Lower lobe of right lung (tissue), 2 donors: Measurements from ENCODE around the gene NEUROD4. TPM values are rescaled to one million over a fixed set of nuclear protein-coding genes. Genes with fewer than 3 reads are reported as not detected.

ENCODE experiments used
- ATAC-seq, 2 donors: fragments of 200-7000 bp; cut with Tn5 transposase; one replicate each; pipeline ENCODE4 v1.9.1; 2020 to 2022; ENCODE audit warnings: mild to moderate bottlenecking in 2 of 2, moderate library complexity in 2 of 2
- DNase-seq: peaks from one replicate; pipeline ENCODE4 v3.0.0-alpha.2; 2020
- H3K27ac ChIP-seq: fragments of 200-600 bp; one replicate; pipeline ENCODE4 v1.8.0; 2022
- H3K27me3 ChIP-seq: fragments of 200-600 bp; one replicate; pipeline ENCODE4 v1.8.0; 2022; ENCODE audit warnings: low read depth
- H3K36me3 ChIP-seq: fragments of 200-600 bp; one replicate; pipeline ENCODE4 v1.8.0; 2022; ENCODE audit warnings: mild to moderate bottlenecking
- H3K4me1 ChIP-seq: fragments of 200-600 bp; one replicate; pipeline ENCODE4 v1.8.0; 2022
- H3K4me3 ChIP-seq: fragments of 200-600 bp; one replicate; pipeline ENCODE4 v1.8.0; 2022; ENCODE audit warnings: mild to moderate bottlenecking
- H3K9me3 ChIP-seq: fragments of 200-600 bp; one replicate; pipeline ENCODE4 v1.8.0; 2022
- intact Hi-C: fragments of 100-400 bp; cut with DNase I; formaldehyde crosslinking; loops from one replicate; pipeline ENCODE4 v1.11.0; 2022
- total RNA-seq: library from RNA; stranded (reverse); fragmentation: NEBNext Ultra II Directional; extraction: Animal tissue kit (Norgen Biotek cat#: 25700); gene quantifications from one replicate; pipeline ENCODE4 v1.2.1, GENCODE V29; 2021
- TF ChIP-seq, protein P1 (sequence below): fragments of 200-600 bp; IDR thresholded peaks from one replicate; pipeline ENCODE4 v1.8.0; 2022; ENCODE audit warnings: antibody characterized with exemption, mild to moderate bottlenecking
- donor health status: DM: no; HTN: yes; CAD: no; lungs with severe emphysema.

NEUROD4 gene
- total RNA-seq, 1 donor from 2014 or later, result not detected

DNA sequence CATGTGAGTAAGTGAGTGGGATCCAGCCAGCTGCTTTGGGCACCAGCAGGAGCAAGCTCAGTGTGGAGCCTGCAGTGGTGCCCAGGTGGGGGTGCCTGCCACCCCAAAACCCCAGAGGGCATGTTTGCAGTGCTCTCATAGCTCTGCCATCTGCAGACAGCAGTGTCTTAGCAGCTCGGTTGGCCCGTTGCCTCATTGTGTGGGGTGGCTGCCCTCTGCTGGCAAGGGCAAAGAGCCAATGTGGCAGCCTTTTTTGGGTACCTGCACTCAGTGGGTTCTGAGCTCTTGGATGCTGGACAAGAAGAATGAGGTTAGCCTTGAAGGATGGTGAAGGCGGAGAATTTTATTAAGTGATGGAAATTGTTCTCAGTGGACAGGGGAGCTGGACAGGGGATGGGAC, 52.3 kb downstream of the NEUROD4 start:
- Histone ChIP-seq H3K4me1 (no peaks in the 10 kb centered on the region), H3K4me3 (no peak overlapping the region), H3K36me3 (no peaks in the 10 kb centered on the region), H3K9me3 (no peaks in the 10 kb centered on the region), H3K27ac (no peak overlapping the region), H3K27me3 (peaks cover 7% of the 10 kb centered on the region)
- peak; percentile 79 to 84 for ATAC-seq
- intact Hi-C loops, result loop anchor here (5.0 kb wide), 1 partner anchor 80 kb away; no protein-coding TSS in a partner anchor
- TF ChIP-seq, protein P1, sequence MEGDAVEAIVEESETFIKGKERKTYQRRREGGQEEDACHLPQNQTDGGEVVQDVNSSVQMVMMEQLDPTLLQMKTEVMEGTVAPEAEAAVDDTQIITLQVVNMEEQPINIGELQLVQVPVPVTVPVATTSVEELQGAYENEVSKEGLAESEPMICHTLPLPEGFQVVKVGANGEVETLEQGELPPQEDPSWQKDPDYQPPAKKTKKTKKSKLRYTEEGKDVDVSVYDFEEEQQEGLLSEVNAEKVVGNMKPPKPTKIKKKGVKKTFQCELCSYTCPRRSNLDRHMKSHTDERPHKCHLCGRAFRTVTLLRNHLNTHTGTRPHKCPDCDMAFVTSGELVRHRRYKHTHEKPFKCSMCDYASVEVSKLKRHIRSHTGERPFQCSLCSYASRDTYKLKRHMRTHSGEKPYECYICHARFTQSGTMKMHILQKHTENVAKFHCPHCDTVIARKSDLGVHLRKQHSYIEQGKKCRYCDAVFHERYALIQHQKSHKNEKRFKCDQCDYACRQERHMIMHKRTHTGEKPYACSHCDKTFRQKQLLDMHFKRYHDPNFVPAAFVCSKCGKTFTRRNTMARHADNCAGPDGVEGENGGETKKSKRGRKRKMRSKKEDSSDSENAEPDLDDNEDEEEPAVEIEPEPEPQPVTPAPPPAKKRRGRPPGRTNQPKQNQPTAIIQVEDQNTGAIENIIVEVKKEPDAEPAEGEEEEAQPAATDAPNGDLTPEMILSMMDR, result peak; percentile 46
- peak; percentile 69 for DNase-seq

GRCh38 chr12:55073043-55074022, 53.6 kb downstream of the NEUROD4 start:
- Histone ChIP-seq H3K9me3 (no peaks in the 10 kb centered on the region), H3K36me3 (no peaks in the 10 kb centered on the region), H3K27ac (no peak overlapping the region), H3K4me3 (no peak overlapping the region), H3K27me3 (peaks cover 7% of the 10 kb centered on the region), H3K4me1 (no peaks in the 10 kb centered on the region)
- TF ChIP-seq, protein P1, result peak; percentile 87
- DNase-seq (peak; percentile 69), ATAC-seq (peak; percentile 81 to 84)
- intact Hi-C loops, result loop anchor here (5.0 kb wide), 1 partner anchor 81 kb away; no protein-coding TSS in a partner anchor

DNA sequence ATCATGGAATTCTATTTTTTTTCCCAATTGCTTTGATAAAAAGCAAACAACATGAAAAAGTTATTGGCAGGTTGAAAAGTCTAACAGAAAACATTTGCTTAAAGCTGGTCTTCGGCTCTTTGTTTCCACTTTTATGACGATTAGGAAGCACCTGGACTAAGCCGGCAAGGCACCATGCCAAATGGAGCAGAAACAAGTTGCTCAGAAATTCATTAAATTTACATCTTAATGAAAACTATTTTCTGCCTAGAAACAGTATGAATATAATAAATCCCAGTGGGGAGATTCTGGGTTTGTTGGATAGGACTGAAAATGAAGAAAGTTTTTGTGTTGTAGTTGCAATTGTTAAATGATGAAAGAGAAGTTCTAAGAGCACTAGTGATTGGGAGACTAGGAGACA, 55.0 kb downstream of the NEUROD4 start:
- TF ChIP-seq, protein P1, result no peak
- Histone ChIP-seq H3K4me1 (no peaks in the 10 kb centered on the region), H3K4me3 (no peak overlapping the region), H3K27me3 (peaks cover 7% of the 10 kb centered on the region), H3K27ac (no peak overlapping the region), H3K9me3 (no peaks in the 10 kb centered on the region), H3K36me3 (no peaks in the 10 kb centered on the region)
- intact Hi-C loops, result loop anchor here (5.0 kb wide), 1 partner anchor 83 kb away; no protein-coding TSS in a partner anchor
- DNase-seq (no peak), ATAC-seq (no peak)

Other genes with a start within 250 kb of the NEUROD4 start
- not detected for gene MUCL1, start 165.5 kb upstream of the NEUROD4 start, total RNA-seq
- gene TESPA1, start 35.2 kb upstream of the NEUROD4 start, total RNA-seq, result 5.0 TPM
- gene OR9K2, start 106.4 kb downstream of the NEUROD4 start, total RNA-seq, result not detected
- gene OR10A7, start 201.1 kb downstream of the NEUROD4 start, total RNA-seq, result not detected
- gene OR6C74, start 224.6 kb downstream of the NEUROD4 start, total RNA-seq, result not detected